SHP77 treated with DMSO at 0.1 percent for 48 hours (cell line): ENCODE measurements around the gene PRKAR1A.
"Not testable (repeated sequence)": the region's sequence is repeated elsewhere in the genome, so short reads cannot be mapped to it uniquely, and the experiment has no call there.

Source experiments
- DNase-seq: peaks from one replicate; lab custom pipeline; 2025; lab: John Stamatoyannopoulos, UW

Gene PRKAR1A

DNA sequence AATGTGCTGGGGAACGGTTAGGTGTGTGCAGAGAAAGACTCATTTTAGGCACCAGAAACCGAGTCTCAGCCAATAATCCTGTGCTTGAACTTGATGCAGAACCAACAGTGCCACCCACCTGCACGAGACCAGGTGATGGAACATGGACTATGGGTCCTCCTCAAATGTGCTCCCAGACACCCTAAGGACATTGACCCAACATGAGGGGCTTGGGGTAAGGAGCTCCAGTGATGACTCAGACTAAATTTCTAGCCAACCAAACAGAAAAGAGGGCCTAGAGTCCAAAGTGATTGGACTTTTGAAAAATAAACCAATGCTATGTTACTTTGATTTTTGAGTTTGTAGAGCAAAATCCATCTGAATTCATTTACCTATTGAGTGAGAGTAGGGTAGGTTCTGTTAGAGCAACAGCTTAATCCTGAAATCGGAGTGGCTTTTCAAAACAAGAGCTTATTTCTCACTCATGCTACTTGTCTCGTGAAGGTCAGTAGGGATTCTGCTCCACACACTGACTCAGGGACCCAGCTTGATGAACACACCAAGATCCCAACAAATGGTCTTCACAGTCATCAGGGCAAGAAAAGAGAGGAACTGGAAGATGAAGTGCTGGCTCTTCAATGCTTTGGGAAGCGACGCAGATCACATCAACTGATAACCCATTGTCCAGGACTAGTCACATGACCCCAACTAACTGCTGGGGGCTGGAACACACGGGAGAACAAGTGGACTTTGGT, 67.1 kb downstream of the PRKAR1A start:
- DNase-seq = no peak

DNA sequence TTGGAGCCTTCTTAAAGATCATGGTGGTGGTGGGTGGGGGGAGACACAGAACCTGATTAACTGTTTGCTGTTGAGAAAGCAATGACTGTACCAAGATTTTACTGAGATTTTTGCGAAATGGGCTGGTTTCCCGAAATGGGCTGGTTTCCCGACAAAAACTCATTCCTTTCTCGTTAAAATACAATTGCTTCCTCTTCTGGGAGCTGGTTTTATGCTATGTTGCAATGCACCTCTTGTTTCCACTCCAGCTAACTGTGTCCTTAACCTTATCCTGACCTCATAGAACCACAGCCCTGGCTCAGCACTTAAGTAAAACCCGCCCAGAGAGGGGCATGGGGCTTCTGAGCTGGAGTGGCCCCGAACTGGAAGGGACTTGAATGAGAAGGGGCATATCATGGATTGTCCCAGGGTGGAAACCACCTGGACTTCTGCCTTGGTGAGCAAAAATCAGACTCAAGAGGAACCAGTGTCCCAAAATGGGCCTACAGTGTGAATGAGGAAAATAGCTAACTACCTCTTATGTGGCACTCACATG, 68.1 kb downstream of the PRKAR1A start:
- no peak for DNase-seq

DNA sequence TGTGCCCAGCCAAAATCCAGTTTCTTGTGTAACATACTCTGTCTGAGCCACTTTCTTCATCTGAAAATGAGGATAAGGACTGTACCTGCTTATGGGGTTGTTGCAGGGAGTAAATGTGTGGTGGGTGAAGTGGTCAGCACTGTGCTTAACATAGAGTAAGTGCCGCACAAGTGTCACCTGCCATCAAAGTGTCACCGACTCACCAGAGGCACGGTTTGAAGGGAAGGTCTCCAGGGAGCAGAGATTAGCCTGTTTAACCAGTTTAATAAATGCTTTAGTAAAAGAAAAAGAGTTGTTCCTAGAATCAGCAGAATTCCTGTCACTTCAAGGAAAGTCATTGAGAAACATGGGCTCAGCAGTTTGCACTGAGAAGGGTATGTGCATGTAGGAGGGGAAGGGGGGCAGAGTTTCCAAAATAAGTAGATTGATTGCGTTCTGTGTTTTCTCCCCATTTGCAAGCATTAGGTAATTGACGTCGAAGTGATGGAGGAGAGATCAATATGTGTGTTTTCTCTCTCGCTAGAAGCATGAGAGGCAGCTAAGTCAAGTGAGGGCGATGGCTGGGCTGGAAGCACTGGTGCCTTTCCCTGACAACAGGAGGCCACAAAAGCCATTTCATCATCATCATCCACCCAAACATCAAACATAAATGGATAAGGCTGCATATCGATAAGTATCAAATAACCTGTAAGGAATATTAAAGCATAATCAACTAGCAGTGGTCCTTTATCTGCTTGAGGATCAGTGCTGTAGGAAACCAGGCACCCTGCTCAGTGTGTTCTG, 69.8 kb downstream of the PRKAR1A start:
- DNase-seq = no peak

DNA sequence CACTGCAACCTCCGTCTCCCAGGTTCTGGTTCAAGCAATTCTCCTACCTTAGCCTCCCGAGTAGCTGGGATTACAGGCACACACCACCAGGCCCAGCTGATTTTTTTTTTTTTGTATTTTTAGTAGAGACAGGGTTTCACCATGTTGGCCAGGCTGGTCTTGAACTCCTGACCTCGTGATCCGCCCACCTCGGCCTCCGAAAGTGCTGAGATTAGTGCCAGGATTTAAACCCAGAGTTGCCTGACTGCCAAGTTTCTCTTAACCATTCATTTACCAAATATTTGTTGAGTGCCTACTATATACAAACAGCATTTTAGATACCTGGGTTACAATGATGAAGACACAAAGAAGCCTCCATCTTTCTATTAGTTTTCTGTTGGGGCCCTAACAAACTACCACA, 70.6 kb downstream of the PRKAR1A start:
- DNase-seq = not testable (repeated sequence)

- DNase-seq = no peak
Observed at GRCh38 chr17:68584581-68585303, 72.5 kb downstream of the PRKAR1A start.

- DNase-seq = no peak
Observed at GRCh38 chr17:68585643-68586042, 73.4 kb downstream of the PRKAR1A start.

- no peak for DNase-seq
Observed at GRCh38 chr17:68587026-68587425, 74.8 kb downstream of the PRKAR1A start.

GRCh38 chr17:68587847-68588246, 75.6 kb downstream of the PRKAR1A start:
- DNase-seq = no peak

- DNase-seq = no peak
Observed at GRCh38 chr17:68588362-68588761, 76.1 kb downstream of the PRKAR1A start.

DNA sequence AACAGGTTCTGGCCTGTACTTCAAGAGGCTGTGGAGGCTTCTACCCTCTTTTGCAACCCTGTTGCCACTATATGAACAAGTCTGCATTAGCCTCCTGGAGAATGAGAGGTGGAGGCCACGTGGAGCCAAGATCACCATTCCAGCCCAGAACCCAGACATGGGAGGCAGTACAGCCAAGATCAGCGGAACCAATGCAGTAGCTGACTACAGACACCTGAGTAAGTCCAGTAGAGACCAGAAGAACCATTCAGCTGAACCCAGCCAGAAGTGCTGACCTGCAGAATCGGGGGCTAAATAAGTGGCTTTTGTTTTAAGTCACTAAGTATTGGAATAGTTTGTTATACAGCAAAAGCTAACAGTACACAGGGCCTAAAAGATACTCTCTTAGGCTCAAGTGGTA, 76.9 kb downstream of the PRKAR1A start:
- no peak for DNase-seq

DNA sequence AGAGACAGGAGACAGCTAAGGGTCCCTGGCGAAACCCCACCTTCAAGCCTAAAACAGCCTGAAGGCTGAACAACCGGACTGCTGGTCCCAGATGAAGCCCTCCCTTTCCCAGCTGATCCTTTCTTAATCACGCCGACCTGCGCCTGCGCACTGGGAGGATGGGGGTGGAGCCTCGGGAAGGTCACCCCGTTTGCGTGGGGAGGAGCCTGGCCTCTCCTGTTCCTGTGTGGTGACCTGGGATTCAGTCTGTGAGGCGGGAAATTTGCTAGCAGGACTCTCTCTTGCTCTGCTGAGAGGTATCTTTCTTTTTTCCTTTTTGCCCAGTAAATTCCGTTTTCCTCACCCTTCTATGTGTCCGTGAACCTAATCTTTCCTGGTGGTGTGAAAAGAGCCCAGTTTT, 79.4 kb downstream of the PRKAR1A start:
- DNase-seq = peak; percentile 38

- DNase-seq = no peak
Observed at GRCh38 chr17:68592009-68592408, 79.8 kb downstream of the PRKAR1A start.

- DNase-seq = no peak
Observed at GRCh38 chr17:68592682-68593641, 80.7 kb downstream of the PRKAR1A start.

DNA sequence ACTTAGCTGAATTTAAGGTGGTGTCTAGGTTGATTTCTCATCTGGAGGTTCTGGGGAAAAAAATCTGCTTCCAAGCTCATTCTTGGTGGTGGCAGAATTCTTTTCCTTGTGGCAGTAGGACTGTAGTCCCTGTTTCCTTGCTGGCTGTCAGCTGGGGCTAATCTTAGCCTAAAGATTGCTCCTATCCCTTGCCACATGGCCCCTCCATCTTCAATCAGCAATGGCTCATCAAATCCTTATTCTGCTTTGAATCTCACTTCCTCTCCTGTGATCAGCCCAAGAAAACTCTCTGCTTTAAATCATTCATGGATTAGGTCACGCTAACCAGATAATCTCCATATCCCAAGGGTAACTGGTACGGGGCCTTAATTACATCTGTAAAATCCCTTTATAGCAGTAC, 82.3 kb downstream of the PRKAR1A start:
- no peak for DNase-seq

- no peak for DNase-seq
Observed at GRCh38 chr17:68595496-68595895, 83.3 kb downstream of the PRKAR1A start.

GRCh38 chr17:68595986-68596385, 83.8 kb downstream of the PRKAR1A start:
- no peak for DNase-seq

GRCh38 chr17:68596411-68596945, 84.2 kb downstream of the PRKAR1A start:
- no peak for DNase-seq

GRCh38 chr17:68598074-68598473, 85.8 kb downstream of the PRKAR1A start:
- DNase-seq = no peak

DNA sequence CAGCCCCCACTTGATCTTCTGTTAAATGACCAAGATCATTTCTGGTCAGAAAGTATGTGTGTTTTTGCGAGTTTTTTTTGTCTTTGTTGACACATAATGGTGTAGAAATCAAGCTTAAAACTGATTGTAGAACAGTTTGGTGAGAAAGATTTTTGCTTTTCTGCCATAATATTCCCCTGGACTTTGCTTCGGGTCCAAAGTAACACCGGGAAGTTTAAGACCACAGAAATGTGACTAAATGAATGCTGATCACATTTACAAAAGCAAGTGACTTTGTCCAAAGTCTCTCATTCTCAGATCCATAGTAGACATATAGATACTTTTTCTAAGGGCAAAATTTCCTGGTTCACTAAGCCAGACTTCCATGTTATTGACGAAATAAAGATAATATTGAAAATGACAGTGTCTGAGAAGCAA, 86.3 kb downstream of the PRKAR1A start:
- no peak for DNase-seq

GRCh38 chr17:68599091-68599490, 86.9 kb downstream of the PRKAR1A start:
- no peak for DNase-seq

- DNase-seq = no peak
Observed at GRCh38 chr17:68599552-68600066, 87.4 kb downstream of the PRKAR1A start.
